ENCODE results near the gene NKD2.
"Not testable (repeated sequence)": the region's sequence is repeated elsewhere in the genome, so short reads cannot be mapped to it uniquely, and the experiment has no call there.

Gene NKD2

GRCh38 chr5:1000329-1000728 is 8.3 kb upstream of the NKD2 start:
- no peak for DNase-seq (ENCODE audit: low read depth)

- DNase-seq (ENCODE audit: low read depth): not testable (repeated sequence)
Observed at GRCh38 chr5:1000831-1001230, 7.8 kb upstream of the NKD2 start.

GRCh38 chr5:1001406-1002270 is 7.0 kb upstream of the NKD2 start:
- no peak for DNase-seq (ENCODE audit: low read depth)

- DNase-seq (ENCODE audit: low read depth): no peak
Observed at GRCh38 chr5:1002271-1002546, 6.4 kb upstream of the NKD2 start.

GRCh38 chr5:1002836-1003235 is 5.8 kb upstream of the NKD2 start:
- DNase-seq (ENCODE audit: low read depth): no peak

- DNase-seq (ENCODE audit: low read depth): no peak
Observed at GRCh38 chr5:1003296-1003937, 5.2 kb upstream of the NKD2 start.

GRCh38 chr5:1004461-1005248 is 3.9 kb upstream of the NKD2 start:
- peak; percentile 35 for DNase-seq (ENCODE audit: low read depth)

GRCh38 chr5:1005249-1005851 is 3.3 kb upstream of the NKD2 start:
- no peak for DNase-seq (ENCODE audit: low read depth)

GRCh38 chr5:1005904-1006655 is 2.5 kb upstream of the NKD2 start:
- no peak for DNase-seq (ENCODE audit: low read depth)

GRCh38 chr5:1006656-1007071 is 1.9 kb upstream of the NKD2 start:
- no peak for DNase-seq (ENCODE audit: low read depth)

- no peak for DNase-seq (ENCODE audit: low read depth)
Observed at GRCh38 chr5:1007221-1007680, 1.4 kb upstream of the NKD2 start.

GRCh38 chr5:1007681-1008450 is 736 bp upstream of the NKD2 start:
- DNase-seq (ENCODE audit: low read depth): no peak

- DNase-seq (ENCODE audit: low read depth): no peak
Observed at GRCh38 chr5:1009359-1010180, 968 bp downstream of the NKD2 start.

GRCh38 chr5:1010181-1010510 is 1.5 kb downstream of the NKD2 start:
- no peak for DNase-seq (ENCODE audit: low read depth)

- no peak for DNase-seq (ENCODE audit: low read depth)
Observed at GRCh38 chr5:1010641-1011046, 2.0 kb downstream of the NKD2 start.

- peak; percentile 22 for DNase-seq (ENCODE audit: low read depth)
Observed at GRCh38 chr5:1011226-1011631, 2.6 kb downstream of the NKD2 start.

- no peak for DNase-seq (ENCODE audit: low read depth)
Observed at GRCh38 chr5:1011741-1012312, 3.2 kb downstream of the NKD2 start.

GRCh38 chr5:1012313-1012841 is 3.8 kb downstream of the NKD2 start:
- DNase-seq (ENCODE audit: low read depth): no peak

GRCh38 chr5:1012900-1013237 is 4.3 kb downstream of the NKD2 start:
- no peak for DNase-seq (ENCODE audit: low read depth)

Data from stimulated activated CD4-positive, alpha-beta T cell treated with anti-CD3 and anti-CD28 coated beads, Interleukin-2, amount 100 ng/mL, for 4 hours (primary cell).